SK-N-SH treated with all-trans-retinoic acid at 6 μM for 48 hours (cell line): ENCODE results near the gene SLC2A6.

ENCODE experiments used
- ATAC-seq: fragments of 200-7000 bp; cut with Tn5 transposase; 3 replicates; pipeline ENCODE4 v1.9.1; 2020; ENCODE audit warnings: mild to moderate bottlenecking, moderate library complexity
- ARNTL ChIP-seq: fragments of 450-650 bp; formaldehyde crosslinking; IDR thresholded peaks from 2 replicates; pipeline ENCODE4 v1.5.0; 2020; ENCODE audit warnings: low read depth, mild to moderate bottlenecking, moderate library complexity, borderline replicate concordance
- CREB5 ChIP-seq: fragments of 250-450 bp; sonication (Bioruptor Pico); IDR thresholded peaks from 2 replicates; pipeline ENCODE4 v1.5.1; 2020; ENCODE audit warnings: low read depth, mild to moderate bottlenecking, moderate library complexity
- CSDC2 ChIP-seq: fragments of 250-450 bp; sonication (Bioruptor Pico); IDR thresholded peaks from 2 replicates; pipeline ENCODE4 v1.5.0; 2020; ENCODE audit warnings: mild to moderate bottlenecking, moderate library complexity
- ESRRG ChIP-seq: fragments of 250-450 bp; sonication (Bioruptor Pico); IDR thresholded peaks from 2 replicates; pipeline ENCODE4 v1.6.1; 2021; ENCODE audit warnings: mild to moderate bottlenecking
- GLIS3 ChIP-seq: fragments of 250-450 bp; sonication (Bioruptor Pico); IDR thresholded peaks from 2 replicates; pipeline ENCODE4 v1.5.0; 2020; ENCODE audit warnings: mild to moderate bottlenecking, moderate library complexity
- ISL1 ChIP-seq: fragments of 250-450 bp; sonication (Bioruptor Pico); IDR thresholded peaks from 2 replicates; pipeline ENCODE4 v2.1.2; 2022; ENCODE audit warnings: mild to moderate bottlenecking, moderate library complexity
- PATZ1 ChIP-seq: fragments of 250-450 bp; sonication (Bioruptor Pico); IDR thresholded peaks from 2 replicates; pipeline ENCODE4 v1.8.0; 2020; ENCODE audit warnings: mild to moderate bottlenecking, moderate library complexity, borderline replicate concordance
- PPARA ChIP-seq: fragments of 250-450 bp; sonication (Bioruptor Pico); IDR thresholded peaks from 2 replicates; pipeline ENCODE4 v1.5.0; 2020; ENCODE audit warnings: mild to moderate bottlenecking, borderline replicate concordance
- RARB ChIP-seq: fragments of 250-450 bp; sonication (Bioruptor Pico); IDR thresholded peaks from 2 replicates; pipeline ENCODE4 v1.8.0; 2021; ENCODE audit warnings: mild to moderate bottlenecking, moderate library complexity
- SNAI2 ChIP-seq: fragments of 250-450 bp; sonication (Bioruptor Pico); IDR thresholded peaks from 2 replicates; pipeline ENCODE4 v1.5.0; 2020; ENCODE audit warnings: mild to moderate bottlenecking, moderate library complexity
- TOX ChIP-seq: fragments of 250-450 bp; sonication (Bioruptor Pico); IDR thresholded peaks from 2 replicates; pipeline ENCODE4 v1.8.0; 2021; ENCODE audit warnings: mild to moderate bottlenecking, moderate library complexity, borderline replicate concordance
- ZC3H10 ChIP-seq: fragments of 250-450 bp; sonication (Bioruptor Pico); IDR thresholded peaks from 2 replicates; pipeline ENCODE4 v1.5.1; 2021; ENCODE audit warnings: mild to moderate bottlenecking, moderate library complexity
- ZFP3 ChIP-seq: fragments of 250-450 bp; sonication (Bioruptor Pico); IDR thresholded peaks from 2 replicates; pipeline ENCODE4 v1.5.0; 2020; ENCODE audit warnings: mild to moderate bottlenecking, moderate library complexity
- ZFP30 ChIP-seq: fragments of 450-650 bp; formaldehyde crosslinking; IDR thresholded peaks from 2 replicates; pipeline ENCODE4 v1.5.0; 2022; ENCODE audit warnings: mild to moderate bottlenecking, moderate library complexity
- ZNF565 ChIP-seq: fragments of 450-650 bp; formaldehyde crosslinking; conservative IDR thresholded peaks from 2 replicates; pipeline ENCODE4 v1.5.0; 2020; ENCODE audit warnings: low read depth, mild to moderate bottlenecking, moderate library complexity
- ZNF70 ChIP-seq: fragments of 450-650 bp; formaldehyde crosslinking; IDR thresholded peaks from 2 replicates; pipeline ENCODE4 v1.5.0; 2020; ENCODE audit warnings: mild to moderate bottlenecking, moderate library complexity
- ZNF8 ChIP-seq: fragments of 450-650 bp; formaldehyde crosslinking; IDR thresholded peaks from 2 replicates; pipeline ENCODE4 v1.5.0; 2020; ENCODE audit warnings: mild to moderate bottlenecking, moderate library complexity
- TF ChIP-seq, protein P1 (sequence below): fragments of 250-450 bp; sonication (Bioruptor Pico); IDR thresholded peaks from 2 replicates; pipeline ENCODE4 v1.5.0; 2020; ENCODE audit warnings: mild to moderate bottlenecking, moderate library complexity
- TF ChIP-seq, protein P2 (sequence below): fragments of 250-450 bp; sonication (Bioruptor Pico); IDR thresholded peaks from 2 replicates; pipeline ENCODE4 v1.8.0; 2021; ENCODE audit warnings: low read depth, mild to moderate bottlenecking, moderate library complexity, borderline replicate concordance
- TF ChIP-seq, protein P3 (sequence below): fragments of 250-450 bp; sonication (Bioruptor Pico); IDR thresholded peaks from 2 replicates; pipeline ENCODE4 v1.5.1; 2021; ENCODE audit warnings: mild to moderate bottlenecking, moderate library complexity

SLC2A6 gene

DNA sequence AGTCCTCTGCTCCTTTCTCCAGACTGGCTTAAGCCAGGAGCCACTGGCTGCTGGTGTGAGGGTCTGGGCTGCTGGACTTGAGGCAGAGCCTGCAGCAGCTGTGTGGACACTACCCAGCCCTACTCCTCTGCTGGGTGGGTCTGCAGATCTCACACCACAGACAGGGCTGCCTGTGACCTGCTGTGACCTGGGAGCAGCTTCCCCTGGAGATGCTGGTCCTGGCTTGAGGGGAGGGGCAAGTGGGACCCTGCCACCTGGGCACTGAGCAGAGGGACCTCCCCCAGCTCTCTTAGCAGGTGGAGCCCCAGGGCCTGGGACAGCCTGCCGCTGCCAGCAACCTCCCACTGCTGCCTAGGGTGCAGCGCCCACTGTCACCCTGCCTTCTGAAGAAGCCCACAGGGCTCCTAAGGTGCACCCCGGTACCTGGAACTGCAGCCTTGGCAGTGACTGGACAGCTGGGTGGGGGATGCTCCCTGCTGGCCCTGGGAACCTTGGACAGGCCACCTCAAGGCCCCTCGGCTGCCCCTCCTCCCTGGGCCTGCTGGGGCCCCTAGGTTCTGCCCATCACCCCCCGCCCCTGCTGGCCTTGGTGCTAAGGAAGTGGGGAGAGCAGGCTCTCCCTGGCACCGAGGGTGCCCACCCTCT lies 10.0 kb downstream of the SLC2A6 start:
- ATAC-seq: no peak; the same call in 2 of the 3 replicates
- no peak for TF ChIP-seq PPARA (CRISPR knock-in tag)
- TF ChIP-seq ZNF70 (CRISPR knock-in tag): no peak
- TF ChIP-seq ESRRG (CRISPR knock-in tag): no peak
- no peak for TF ChIP-seq RARB (CRISPR knock-in tag)
- TF ChIP-seq ARNTL: no peak
- TF ChIP-seq CSDC2 (CRISPR knock-in tag): no peak
- TF ChIP-seq, protein P1, sequence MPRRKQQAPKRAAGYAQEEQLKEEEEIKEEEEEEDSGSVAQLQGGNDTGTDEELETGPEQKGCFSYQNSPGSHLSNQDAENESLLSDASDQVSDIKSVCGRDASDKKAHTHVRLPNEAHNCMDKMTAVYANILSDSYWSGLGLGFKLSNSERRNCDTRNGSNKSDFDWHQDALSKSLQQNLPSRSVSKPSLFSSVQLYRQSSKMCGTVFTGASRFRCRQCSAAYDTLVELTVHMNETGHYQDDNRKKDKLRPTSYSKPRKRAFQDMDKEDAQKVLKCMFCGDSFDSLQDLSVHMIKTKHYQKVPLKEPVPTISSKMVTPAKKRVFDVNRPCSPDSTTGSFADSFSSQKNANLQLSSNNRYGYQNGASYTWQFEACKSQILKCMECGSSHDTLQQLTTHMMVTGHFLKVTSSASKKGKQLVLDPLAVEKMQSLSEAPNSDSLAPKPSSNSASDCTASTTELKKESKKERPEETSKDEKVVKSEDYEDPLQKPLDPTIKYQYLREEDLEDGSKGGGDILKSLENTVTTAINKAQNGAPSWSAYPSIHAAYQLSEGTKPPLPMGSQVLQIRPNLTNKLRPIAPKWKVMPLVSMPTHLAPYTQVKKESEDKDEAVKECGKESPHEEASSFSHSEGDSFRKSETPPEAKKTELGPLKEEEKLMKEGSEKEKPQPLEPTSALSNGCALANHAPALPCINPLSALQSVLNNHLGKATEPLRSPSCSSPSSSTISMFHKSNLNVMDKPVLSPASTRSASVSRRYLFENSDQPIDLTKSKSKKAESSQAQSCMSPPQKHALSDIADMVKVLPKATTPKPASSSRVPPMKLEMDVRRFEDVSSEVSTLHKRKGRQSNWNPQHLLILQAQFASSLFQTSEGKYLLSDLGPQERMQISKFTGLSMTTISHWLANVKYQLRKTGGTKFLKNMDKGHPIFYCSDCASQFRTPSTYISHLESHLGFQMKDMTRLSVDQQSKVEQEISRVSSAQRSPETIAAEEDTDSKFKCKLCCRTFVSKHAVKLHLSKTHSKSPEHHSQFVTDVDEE (CRISPR knock-in tag): no peak
- no peak for TF ChIP-seq ISL1 (CRISPR knock-in tag)
- TF ChIP-seq ZFP30: no peak

DNA sequence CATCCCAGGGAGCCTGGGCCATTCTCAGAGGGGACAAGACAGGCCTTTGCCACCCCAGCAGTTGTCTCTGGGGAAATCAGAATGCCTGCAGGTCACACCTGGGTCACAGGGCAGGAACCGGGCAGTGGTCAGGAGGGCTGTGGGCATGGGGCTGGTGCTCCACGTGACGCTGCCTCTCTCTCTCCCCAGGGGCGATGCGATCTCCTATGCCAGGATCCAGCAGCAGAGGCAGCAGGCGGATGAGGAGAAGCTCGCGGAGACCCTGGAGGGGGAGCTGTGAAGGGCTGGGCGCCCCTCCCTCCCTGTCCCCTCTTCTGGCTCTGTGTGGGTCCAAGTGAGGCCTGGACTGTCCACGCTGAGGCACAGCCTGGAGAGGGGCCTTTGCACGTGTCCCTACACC lies 10.5 kb downstream of the SLC2A6 start:
- no peak; the same call in 2 of the 3 replicates for ATAC-seq
- TF ChIP-seq PPARA (CRISPR knock-in tag) (no peak), ZFP30 (no peak), ZC3H10 (CRISPR knock-in tag) (no peak), ZNF565 (CRISPR knock-in tag) (no peak), SNAI2 (CRISPR knock-in tag) (no peak), ZNF70 (CRISPR knock-in tag) (no peak)

DNA sequence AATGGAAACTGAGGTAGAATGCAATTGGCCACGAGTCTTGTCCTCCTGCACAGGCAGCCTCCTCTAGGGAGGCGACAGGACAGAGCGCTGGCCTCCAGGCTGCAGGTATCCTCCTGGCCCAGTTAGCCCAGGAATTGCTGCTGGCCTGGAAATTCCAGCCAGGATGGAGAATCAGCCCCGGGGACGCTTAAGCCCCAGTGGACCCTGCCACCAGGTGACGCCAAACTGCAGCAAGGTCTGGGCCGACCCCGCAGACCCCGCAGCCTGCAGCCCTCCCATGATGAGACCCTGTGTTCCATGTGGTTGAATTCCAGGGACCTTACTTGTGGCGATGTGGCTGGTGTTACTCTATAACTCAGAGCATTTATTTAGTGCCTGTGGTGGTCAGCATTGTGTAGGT lies 11.8 kb downstream of the SLC2A6 start:
- TF ChIP-seq SNAI2 (CRISPR knock-in tag): no peak
- TF ChIP-seq, protein P2, sequence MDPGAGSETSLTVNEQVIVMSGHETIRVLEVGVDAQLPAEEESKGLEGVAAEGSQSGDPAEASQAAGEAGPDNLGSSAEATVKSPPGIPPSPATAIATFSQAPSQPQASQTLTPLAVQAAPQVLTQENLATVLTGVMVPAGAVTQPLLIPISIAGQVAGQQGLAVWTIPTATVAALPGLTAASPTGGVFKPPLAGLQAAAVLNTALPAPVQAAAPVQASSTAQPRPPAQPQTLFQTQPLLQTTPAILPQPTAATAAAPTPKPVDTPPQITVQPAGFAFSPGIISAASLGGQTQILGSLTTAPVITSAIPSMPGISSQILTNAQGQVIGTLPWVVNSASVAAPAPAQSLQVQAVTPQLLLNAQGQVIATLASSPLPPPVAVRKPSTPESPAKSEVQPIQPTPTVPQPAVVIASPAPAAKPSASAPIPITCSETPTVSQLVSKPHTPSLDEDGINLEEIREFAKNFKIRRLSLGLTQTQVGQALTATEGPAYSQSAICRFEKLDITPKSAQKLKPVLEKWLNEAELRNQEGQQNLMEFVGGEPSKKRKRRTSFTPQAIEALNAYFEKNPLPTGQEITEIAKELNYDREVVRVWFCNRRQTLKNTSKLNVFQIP (CRISPR knock-in tag): no peak
- no peak for TF ChIP-seq RARB (CRISPR knock-in tag)
- TF ChIP-seq ARNTL: no peak
- TF ChIP-seq ZC3H10 (CRISPR knock-in tag): no peak
- TF ChIP-seq ISL1 (CRISPR knock-in tag): no peak
- no peak for TF ChIP-seq PATZ1 (CRISPR knock-in tag)
- TF ChIP-seq ZFP3 (CRISPR knock-in tag): no peak
- TF ChIP-seq, protein P1 (CRISPR knock-in tag): no peak
- no peak for TF ChIP-seq CSDC2 (CRISPR knock-in tag)
- no peak for TF ChIP-seq TOX (CRISPR knock-in tag)
- no peak for TF ChIP-seq ZFP30
- TF ChIP-seq ZNF8 (CRISPR knock-in tag): no peak
- TF ChIP-seq GLIS3 (CRISPR knock-in tag): no peak
- no peak for TF ChIP-seq ZNF70 (CRISPR knock-in tag)
- no peak for TF ChIP-seq CREB5 (CRISPR knock-in tag)
- TF ChIP-seq ESRRG (CRISPR knock-in tag): no peak
- TF ChIP-seq, protein P3, sequence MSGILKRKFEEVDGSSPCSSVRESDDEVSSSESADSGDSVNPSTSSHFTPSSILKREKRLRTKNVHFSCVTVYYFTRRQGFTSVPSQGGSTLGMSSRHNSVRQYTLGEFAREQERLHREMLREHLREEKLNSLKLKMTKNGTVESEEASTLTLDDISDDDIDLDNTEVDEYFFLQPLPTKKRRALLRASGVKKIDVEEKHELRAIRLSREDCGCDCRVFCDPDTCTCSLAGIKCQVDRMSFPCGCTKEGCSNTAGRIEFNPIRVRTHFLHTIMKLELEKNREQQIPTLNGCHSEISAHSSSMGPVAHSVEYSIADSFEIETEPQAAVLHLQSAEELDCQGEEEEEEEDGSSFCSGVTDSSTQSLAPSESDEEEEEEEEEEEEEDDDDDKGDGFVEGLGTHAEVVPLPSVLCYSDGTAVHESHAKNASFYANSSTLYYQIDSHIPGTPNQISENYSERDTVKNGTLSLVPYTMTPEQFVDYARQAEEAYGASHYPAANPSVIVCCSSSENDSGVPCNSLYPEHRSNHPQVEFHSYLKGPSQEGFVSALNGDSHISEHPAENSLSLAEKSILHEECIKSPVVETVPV (CRISPR knock-in tag): no peak
- no peak for ATAC-seq
